ENCODE data around the gene DMAP1. TPM values are rescaled to one million over a fixed set of nuclear protein-coding genes. Genes with fewer than 3 reads are reported as not detected.

DMAP1 gene
- total RNA-seq, 1 experiment from 2014 or later, result 27.8 TPM

- H4K20me1 ChIP-seq (ENCODE audit: insufficient read depth), result no peaks in the 10 kb centered on the region
- H3K4me2 ChIP-seq (ENCODE audit: low read length), result no peak overlapping the region
- H3K27me3 ChIP-seq (ENCODE audit: insufficient read depth, low read length), result no peaks in the 10 kb centered on the region
- DNase-seq (ENCODE audit: low read depth, low spot score) (no peak), ATAC-seq (no peak)
- H3K36me3 ChIP-seq (ENCODE audit: control insufficient read depth in 1 of 2, insufficient read depth in 2 of 2, low read length in 2 of 2), result peaks cover 0 to 5% of the 10 kb centered on the region in 2 experiments; a peak in 1 of 4 replicates
- H3K4me3 ChIP-seq (replicated peaks in 1 of 2; ENCODE audit: low read depth in 1 of 2, low read length in 2 of 2), result no peak overlapping the region
- H3K4me1 ChIP-seq (ENCODE audit: control insufficient read depth in 1 of 2, insufficient read depth in 2 of 2, low read length in 2 of 2), result no peaks in the 10 kb centered on the region
- H3K79me2 ChIP-seq (ENCODE audit: insufficient read depth, low read length), result no peaks in the 10 kb centered on the region
- BruUV-seq (replicated peaks), result no TSS peak
- no peak overlapping the region for H2AFZ ChIP-seq (ENCODE audit: low read depth, low read length, poor library complexity, severe bottlenecking)
- ChIA-PET CTCF (no interaction called here), RAD21 (ENCODE audit: low non-redundant PET in 1 of 2, low total read pairs in 2 of 2, uncharacterized antibody in 2 of 2, unreplicated experiment in 2 of 2) (no interaction called here), POLR2A (no interaction called here)
- H3K9me3 ChIP-seq (ENCODE audit: control insufficient read depth in 1 of 2, insufficient read depth in 1 of 2, low read depth in 1 of 2, low read length in 2 of 2), result no peaks in the 10 kb centered on the region
- TF ChIP-seq ZNF274 (IDR thresholded peaks at IDR 0.05; ENCODE audit: low read depth, low read length) (no peak), EZH2 (IDR thresholded peaks at IDR 0.05) (no peak), SRF (IDR thresholded peaks at IDR 0.05; ENCODE audit: low read depth) (no peak), CEBPB (IDR thresholded peaks at IDR 0.05; ENCODE audit: low read depth) (no peak)
- H3K9me2 ChIP-seq (ENCODE audit: insufficient read depth), result no peaks in the 10 kb centered on the region
- intact Hi-C loops (cut with micrococcal nuclease), result no loop called here
- no peak overlapping the region for H3K9ac ChIP-seq (ENCODE audit: low read length)
- H3K27ac ChIP-seq (ENCODE audit: low read depth, low read length), result no peak overlapping the region
Observed at GRCh38 chr1:44228218-44228617, 14.9 kb downstream of the DMAP1 start.

DNA sequence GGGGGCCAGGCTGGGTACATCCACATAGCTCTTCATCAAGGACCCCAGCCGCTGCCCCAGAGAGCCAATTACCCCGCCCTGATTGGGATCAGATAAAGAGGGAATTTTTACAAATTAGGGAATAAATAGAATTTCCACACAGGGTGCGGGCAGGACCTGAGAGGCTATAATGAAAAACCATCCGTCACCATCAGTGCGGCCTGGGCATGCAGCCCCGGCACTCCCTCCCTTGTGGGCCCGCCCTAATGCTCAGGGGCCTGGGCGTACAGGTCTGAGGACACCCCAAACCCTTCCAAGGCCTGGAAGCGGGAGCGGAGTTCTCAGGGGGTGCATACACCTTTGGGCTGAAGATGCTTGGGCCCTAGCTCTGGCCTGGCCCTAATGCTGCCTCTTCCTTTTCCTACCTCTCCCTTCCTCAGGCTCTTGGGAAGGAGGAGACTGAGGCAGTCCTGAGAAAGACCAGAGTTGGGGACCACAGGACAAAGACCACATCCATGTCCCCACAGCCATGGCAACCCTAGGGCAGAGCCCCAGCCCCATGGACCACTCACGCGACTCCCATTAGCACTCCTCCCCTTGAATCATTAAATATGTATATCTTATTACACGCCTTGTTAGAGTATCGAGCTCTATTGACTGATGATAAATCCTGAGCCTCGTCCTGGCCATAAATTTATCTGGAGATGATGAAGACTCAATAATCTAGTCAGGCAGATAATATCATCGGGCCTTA, 16.3 kb downstream of the DMAP1 start:
- ChIA-PET CTCF (no interaction called here), RAD21 (ENCODE audit: low non-redundant PET in 1 of 2, low total read pairs in 2 of 2, uncharacterized antibody in 2 of 2, unreplicated experiment in 2 of 2) (no interaction called here), POLR2A (no interaction called here)
- Histone ChIP-seq H2AFZ (ENCODE audit: low read depth, low read length, poor library complexity, severe bottlenecking) (no peak overlapping the region), H4K20me1 (ENCODE audit: insufficient read depth) (no peaks in the 10 kb centered on the region), H3K4me3 (replicated peaks in 1 of 2; ENCODE audit: low read depth in 1 of 2, low read length in 2 of 2) (no peak overlapping the region), H3K4me1 (ENCODE audit: control insufficient read depth in 1 of 2, insufficient read depth in 2 of 2, low read length in 2 of 2) (no peaks in the 10 kb centered on the region), H3K27ac (ENCODE audit: low read depth, low read length) (no peak overlapping the region), H3K79me2 (ENCODE audit: insufficient read depth, low read length) (no peaks in the 10 kb centered on the region), H3K27me3 (ENCODE audit: insufficient read depth, low read length) (no peaks in the 10 kb centered on the region), H3K9ac (ENCODE audit: low read length) (no peak overlapping the region), H3K9me3 (ENCODE audit: control insufficient read depth in 1 of 2, insufficient read depth in 1 of 2, low read depth in 1 of 2, low read length in 2 of 2) (no peaks in the 10 kb centered on the region), H3K9me2 (ENCODE audit: insufficient read depth) (no peaks in the 10 kb centered on the region), H3K36me3 (ENCODE audit: control insufficient read depth in 1 of 2, insufficient read depth in 2 of 2, low read length in 2 of 2) (peaks cover 0 to 5% of the 10 kb centered on the region in 2 experiments; a peak in 1 of 4 replicates), H3K4me2 (ENCODE audit: low read length) (no peak overlapping the region)
- no peak for TF ChIP-seq EZH2 (IDR thresholded peaks at IDR 0.05)
- no TSS peak for BruUV-seq (replicated peaks)
- DNase-seq (ENCODE audit: low read depth, low spot score) (no peak), ATAC-seq (no peak)
- intact Hi-C loops (cut with micrococcal nuclease), result no loop called here

Data from HCT116 (cell line).